HG02610 (cell line): ENCODE data around the gene SEC24B.

ENCODE experiments used
- ATAC-seq: cut with Tn5 transposase; IDR thresholded peaks from one replicate; pipeline ENCODE4 v1.9.1; 2021; ENCODE audit warnings: mild to moderate bottlenecking, moderate library complexity; ENCODE audit not compliant: unreplicated experiment

Gene SEC24B

DNA sequence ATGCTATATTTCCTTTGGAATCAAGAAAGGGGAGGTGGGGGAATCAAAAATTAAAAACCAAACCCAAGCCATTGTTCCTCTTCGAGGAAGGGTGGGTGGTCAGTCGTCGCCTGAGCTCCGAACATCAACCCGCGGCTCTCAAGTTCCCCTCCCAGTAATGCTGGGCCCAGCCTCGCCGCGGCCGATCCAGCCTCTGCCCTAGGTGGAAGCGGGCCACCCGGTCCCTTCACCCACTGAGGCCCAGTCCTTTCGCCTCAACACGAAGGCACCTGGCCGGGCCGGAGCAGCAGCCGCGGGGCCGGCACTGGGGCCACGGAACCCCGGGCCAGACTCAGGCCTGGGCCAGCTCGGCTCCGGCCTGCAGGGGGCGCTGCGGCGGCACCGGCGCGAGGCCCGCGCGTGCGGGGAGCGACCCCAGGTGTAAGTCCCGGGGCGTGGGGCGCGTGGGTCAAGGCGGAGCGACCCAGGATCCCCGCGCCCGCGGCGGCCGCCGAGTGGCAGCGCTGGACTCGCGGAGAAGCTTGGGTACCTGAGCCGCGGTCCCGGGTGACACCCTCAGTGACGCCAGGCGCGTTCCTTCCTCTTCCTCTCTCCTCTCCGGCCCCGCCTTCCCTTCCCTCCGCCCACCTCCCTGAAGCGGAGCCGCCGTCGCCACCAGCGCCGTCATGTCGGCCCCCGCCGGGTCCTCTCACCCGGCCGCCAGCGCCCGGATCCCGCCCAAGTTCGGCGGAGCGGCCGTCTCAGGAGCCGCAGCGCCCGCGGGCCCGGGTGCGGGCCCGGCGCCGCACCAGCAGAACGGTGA is at the start of gene SEC24B:
Gene SEC24B (plus strand): TSS at position 611 of the 802 bp plus-strand sequence. CDS start 55 bp downstream, at position 666.
- peak; percentile 95 for ATAC-seq

- no peak for ATAC-seq
Measured at GRCh38 chr4:109383823-109384222, 49.8 kb upstream of the SEC24B start.

DNA sequence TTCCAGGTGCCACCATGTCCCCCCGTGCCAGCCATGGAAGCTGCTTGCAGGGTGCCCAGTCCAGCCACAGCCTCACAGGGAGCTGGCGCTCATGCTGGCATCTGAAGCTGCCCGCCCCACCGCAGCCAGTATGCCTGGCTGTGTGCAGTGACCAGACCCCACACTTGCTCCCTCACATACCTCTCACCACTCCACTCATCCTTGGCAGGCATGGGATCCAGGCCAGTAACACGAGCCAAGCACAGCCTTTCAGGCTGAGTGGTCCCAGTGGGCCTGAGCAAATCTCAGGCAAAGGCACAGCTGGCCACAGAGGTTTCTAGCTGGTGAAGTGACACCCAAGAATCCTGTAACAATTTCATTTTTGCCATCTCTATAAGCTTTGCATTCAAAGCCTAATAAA is 48.4 kb upstream of the SEC24B start:
- ATAC-seq: no peak

DNA sequence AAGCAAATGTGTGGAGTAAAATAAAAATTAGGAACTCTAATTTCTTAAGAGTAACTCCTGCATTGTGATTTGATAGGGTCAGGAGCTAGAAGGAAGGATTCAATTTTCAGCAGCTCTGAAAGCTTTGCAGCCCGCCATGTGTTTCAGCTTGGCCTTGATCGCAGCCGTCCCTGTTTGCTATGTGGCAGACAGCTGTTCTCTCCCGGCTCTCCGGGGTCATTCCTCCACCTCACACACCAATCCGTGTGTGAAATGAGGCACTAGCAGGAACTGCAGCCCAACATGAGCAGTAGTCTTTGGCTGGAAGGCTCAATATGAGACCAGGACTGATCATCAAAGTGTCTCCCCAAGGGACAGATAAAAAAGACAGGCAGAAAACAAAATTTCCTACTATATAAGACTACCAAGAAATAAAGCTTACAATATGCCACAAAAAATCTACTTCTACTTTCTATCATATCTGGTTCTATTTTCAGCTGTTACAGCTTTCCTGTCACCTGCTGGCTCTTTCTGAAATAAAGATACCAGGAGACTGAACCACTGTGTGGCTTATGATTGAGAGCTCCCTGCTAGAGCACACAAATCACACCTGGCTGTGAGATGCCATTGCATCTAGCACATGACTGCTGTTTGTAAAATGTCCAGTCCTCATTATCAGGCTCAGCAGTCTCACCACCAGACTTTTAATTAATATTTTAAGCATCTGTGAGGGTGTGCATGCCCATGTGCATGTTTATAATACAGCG is 44.1 kb upstream of the SEC24B start:
- peak; percentile 60 for ATAC-seq

GRCh38 chr4:109390115-109390768 is 43.4 kb upstream of the SEC24B start:
- peak; percentile 31 for ATAC-seq

DNA sequence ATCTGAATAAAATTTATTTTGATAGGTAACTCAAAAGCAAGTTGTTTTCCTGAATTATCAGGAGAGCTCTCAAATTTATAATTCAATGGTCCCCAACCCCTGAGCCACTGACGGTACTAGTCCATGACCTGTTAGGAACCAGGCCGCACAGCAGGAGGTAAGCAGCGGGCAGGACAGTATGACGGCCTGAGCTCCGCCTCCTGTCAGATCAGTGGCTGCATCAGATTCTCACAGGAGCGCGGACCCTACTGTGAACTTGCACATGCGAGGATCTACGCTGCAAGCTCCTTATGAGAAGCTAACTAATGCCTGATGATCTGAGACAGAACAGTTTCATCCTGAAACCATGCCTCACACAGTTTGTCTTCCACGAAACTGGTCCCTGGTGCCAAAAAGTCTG is 37.9 kb upstream of the SEC24B start:
- ATAC-seq: no peak

- ATAC-seq: no peak
Measured at GRCh38 chr4:109398928-109399327, 34.7 kb upstream of the SEC24B start.

GRCh38 chr4:109406337-109406931 is 27.2 kb upstream of the SEC24B start:
- peak; percentile 76 for ATAC-seq

GRCh38 chr4:109407027-109407737 is 26.4 kb upstream of the SEC24B start:
- ATAC-seq: no peak

DNA sequence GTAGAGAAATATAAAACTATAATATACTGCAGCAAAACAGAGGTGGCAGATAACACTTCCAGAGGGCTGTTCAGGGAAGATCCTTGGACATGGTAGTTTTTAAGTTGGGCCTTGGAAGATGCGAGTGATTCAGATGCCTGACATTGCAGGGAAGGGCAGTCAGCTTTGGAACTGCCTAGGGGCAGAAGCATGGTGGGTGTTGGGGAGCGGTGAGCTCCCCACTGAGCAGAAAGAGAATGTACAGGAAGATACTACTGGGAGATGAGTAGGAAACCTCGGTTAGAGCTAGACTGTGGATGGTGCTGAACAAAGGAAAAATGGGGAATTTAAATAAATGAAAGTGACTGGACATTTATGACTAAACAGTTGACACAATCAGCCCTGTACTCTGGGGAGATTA is 24.9 kb upstream of the SEC24B start:
- ATAC-seq: no peak

DNA sequence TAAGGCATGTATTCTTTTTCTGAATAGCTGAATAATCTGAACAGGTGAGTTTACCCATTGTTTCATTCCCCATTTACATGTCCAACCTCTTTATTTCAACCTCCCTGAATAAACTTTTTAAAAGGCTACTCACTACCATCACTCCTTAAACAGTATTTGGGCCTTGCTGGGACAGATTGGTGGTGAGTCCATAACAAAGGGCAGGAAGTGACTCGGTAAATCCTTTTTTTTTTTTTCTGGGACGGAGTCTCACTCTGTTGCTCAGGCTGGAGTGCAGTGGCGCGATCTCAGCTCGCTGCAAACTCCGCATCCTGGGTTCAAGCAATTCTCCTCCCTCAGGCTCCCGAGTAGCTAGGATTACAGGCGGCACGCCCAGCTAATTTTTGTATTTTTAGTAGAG is 23.4 kb upstream of the SEC24B start:
- ATAC-seq: no peak

DNA sequence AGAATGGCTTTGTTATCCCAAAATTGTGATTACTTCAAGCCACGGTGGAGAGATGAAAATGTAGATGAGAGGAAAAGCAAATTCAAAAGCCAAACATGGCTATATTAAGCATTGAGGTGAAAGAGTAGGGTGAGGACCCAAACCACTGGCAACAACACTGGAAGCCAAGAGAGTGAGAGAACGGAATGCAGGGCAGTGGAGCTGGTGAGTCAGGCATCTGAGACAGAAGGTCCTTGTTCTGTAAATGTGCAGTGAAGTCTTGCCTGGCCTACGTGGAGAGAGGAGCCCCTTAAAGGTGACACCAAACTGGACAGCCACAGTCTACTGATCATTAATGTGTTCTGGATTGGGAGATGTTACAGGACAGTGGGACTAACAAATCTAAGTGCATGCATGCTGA is 22.8 kb upstream of the SEC24B start:
- no peak for ATAC-seq

DNA sequence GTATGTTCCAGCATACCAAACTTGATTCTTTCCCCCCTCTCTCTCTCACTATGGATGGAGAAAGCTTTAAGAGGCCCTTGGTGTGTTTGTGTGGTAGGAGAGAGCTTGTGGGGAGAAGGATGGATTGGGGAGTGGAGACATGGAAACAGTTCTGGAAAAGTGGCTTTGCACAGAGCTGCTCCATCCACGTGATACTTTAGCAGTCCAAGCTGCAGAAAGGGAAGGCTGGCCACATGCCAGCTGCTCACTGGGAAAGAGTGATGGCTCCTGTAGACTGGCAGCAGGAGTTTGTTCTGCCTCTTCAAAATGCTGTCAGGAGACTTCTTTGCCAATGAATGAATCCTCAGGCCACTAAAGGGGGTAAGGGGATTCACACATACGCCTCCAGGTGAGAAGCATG is 21.7 kb upstream of the SEC24B start:
- ATAC-seq: no peak

GRCh38 chr4:109412776-109413175 is 20.8 kb upstream of the SEC24B start:
- no peak for ATAC-seq

DNA sequence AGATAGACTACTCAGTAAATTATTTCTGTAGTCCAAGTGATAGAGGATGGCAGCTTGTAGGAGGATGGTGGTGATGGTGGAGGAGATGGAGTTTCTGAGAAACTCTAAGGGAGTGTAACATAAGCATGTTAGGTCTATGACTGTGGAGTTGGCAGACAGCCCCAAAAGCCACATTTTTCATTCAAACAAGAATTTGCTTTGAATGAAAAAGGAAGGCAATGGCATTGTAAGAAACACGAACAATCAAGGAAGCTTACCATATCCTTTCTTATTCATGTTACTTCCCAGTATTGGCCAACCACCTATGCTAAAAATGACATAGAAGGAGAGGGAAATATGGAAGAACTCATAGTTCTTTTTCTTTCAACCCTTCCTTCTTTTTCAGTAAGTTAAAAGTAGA is 18.7 kb upstream of the SEC24B start:
- ATAC-seq: no peak

GRCh38 chr4:109418588-109418987 is 15.0 kb upstream of the SEC24B start:
- no peak for ATAC-seq

DNA sequence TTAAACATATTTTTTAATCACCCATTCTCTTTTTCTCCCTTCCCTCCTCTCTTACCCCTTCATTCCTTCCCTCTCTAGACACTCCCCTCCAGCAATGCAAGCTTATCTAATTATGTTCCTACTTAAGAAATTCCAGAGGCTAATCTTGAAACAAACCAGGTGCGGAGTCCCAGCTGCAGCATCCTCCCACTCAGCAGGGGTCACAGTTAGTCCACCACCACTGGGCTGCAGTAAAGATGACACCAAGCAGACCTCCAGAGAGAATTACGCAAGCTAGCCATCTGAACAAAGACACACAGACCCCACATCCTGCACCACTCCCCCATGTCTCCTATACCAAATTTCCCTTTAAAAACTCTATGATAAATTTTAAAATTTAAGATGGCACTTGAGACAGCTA is 13.9 kb upstream of the SEC24B start:
- ATAC-seq: no peak

GRCh38 chr4:109424093-109424841 is 9.3 kb upstream of the SEC24B start:
- ATAC-seq: peak; percentile 59

GRCh38 chr4:109425405-109425804 is 8.2 kb upstream of the SEC24B start:
- ATAC-seq: no peak

GRCh38 chr4:109429545-109429944 is 4.1 kb upstream of the SEC24B start:
- ATAC-seq: no peak
